Type B pancreatic cell (in vitro differentiated cells): Measurements from ENCODE around the gene ADGRF5. TPM values are rescaled to one million over a fixed set of nuclear protein-coding genes. Genes with fewer than 3 reads are reported as not detected.

ENCODE experiments used
- DNase-seq: peaks from one replicate; pipeline ENCODE4 v3.0.0; 2021; ENCODE audit warnings: mixed read lengths; ENCODE audit not compliant: unreplicated experiment; ENCODE audit errors: extremely low spot score
- H3K27ac Mint-ChIP-seq: 2 replicates; pipeline ENCODE4 v1.8.0; 2021; ENCODE audit warnings: mild to moderate bottlenecking, mixed read lengths
- H3K27me3 Mint-ChIP-seq: 2 replicates; pipeline ENCODE4 v1.8.0; 2021; ENCODE audit warnings: mixed read lengths
- H3K36me3 Mint-ChIP-seq: 2 replicates; pipeline ENCODE4 v1.8.0; 2021; ENCODE audit warnings: mixed read lengths
- H3K4me1 Mint-ChIP-seq: one replicate; pipeline ENCODE4 v1.8.0; 2021; ENCODE audit warnings: mixed read lengths; ENCODE audit not compliant: unreplicated experiment
- H3K4me3 Mint-ChIP-seq: 2 replicates; pipeline ENCODE4 v1.8.0; 2021; ENCODE audit warnings: mild to moderate bottlenecking, mixed read lengths
- H3K9me3 Mint-ChIP-seq: 2 replicates; pipeline ENCODE4 v1.8.0; 2021; ENCODE audit warnings: mixed read lengths
- total RNA-seq: library from RNA; stranded (reverse); gene quantifications from 2 replicates; pipeline ENCODE4 v1.2.1, GENCODE V29; 2021; ENCODE audit warnings: low replicate concordance
- TF ChIP-seq, protein P1 (sequence below): fragments of 200-600 bp; sonication (generic); conservative IDR thresholded peaks from 2 replicates; pipeline ENCODE4 v1.5.0; 2021; ENCODE audit warnings: antibody characterized with exemption, mild to moderate bottlenecking

The ADGRF5 gene
- total RNA-seq, 1 donor from 2014 or later: 0.58 TPM

DNA sequence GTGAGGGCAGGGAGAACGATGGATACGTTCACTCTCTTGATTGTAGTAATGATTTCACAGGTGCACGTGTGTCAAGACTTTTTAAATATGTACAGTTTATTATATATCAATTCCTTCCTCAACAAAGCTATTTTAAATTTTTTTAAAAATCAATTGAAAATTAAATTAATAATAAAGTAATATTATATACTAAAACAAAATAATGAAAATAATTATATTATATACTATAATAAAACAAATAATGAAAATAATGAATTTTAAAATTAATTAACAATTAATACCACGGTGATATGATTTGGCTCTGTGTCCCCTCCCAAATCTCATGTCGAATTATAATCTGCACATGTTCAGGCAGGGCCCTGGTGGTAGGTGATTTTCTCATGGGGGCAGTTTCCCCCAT is 42.7 kb downstream of the ADGRF5 start:
- DNase-seq: no peak
- Mint-ChIP-seq H3K9me3 (no peaks in the 10 kb centered on the region), H3K4me1 (no peaks in the 10 kb centered on the region), H3K27me3 (peaks cover 4% of the 10 kb centered on the region), H3K4me3 (no peak overlapping the region), H3K27ac (no peak overlapping the region), H3K36me3 (no peaks in the 10 kb centered on the region)
- TF ChIP-seq, protein P1, sequence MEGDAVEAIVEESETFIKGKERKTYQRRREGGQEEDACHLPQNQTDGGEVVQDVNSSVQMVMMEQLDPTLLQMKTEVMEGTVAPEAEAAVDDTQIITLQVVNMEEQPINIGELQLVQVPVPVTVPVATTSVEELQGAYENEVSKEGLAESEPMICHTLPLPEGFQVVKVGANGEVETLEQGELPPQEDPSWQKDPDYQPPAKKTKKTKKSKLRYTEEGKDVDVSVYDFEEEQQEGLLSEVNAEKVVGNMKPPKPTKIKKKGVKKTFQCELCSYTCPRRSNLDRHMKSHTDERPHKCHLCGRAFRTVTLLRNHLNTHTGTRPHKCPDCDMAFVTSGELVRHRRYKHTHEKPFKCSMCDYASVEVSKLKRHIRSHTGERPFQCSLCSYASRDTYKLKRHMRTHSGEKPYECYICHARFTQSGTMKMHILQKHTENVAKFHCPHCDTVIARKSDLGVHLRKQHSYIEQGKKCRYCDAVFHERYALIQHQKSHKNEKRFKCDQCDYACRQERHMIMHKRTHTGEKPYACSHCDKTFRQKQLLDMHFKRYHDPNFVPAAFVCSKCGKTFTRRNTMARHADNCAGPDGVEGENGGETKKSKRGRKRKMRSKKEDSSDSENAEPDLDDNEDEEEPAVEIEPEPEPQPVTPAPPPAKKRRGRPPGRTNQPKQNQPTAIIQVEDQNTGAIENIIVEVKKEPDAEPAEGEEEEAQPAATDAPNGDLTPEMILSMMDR: no peak

DNA sequence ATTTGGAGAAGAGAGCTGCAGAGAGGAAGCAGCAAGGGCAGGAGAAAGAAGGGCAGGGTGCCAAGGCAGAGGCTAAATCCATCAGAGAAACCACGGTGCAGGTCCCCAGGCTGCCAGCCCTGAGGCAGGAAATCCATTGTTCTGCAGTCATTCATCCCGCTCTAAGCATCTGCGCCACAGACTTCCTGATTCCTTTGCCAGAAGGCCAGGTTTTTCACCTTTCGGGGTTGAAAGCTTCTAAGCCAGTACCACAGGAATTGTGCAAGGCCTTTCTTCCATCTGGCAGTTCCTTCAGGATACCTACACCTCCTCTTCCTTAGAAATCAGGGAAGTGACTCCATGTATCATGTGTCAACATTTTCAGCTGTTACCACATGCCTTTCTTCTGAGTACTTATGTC is 45.6 kb downstream of the ADGRF5 start:
- no peaks in the 10 kb centered on the region for H3K9me3 Mint-ChIP-seq
- TF ChIP-seq, protein P1: no peak
- H3K27ac Mint-ChIP-seq: no peak overlapping the region
- H3K27me3 Mint-ChIP-seq: no peaks in the 10 kb centered on the region
- H3K36me3 Mint-ChIP-seq: no peaks in the 10 kb centered on the region
- no peaks in the 10 kb centered on the region for H3K4me1 Mint-ChIP-seq
- H3K4me3 Mint-ChIP-seq: no peak overlapping the region
- no peak for DNase-seq

DNA sequence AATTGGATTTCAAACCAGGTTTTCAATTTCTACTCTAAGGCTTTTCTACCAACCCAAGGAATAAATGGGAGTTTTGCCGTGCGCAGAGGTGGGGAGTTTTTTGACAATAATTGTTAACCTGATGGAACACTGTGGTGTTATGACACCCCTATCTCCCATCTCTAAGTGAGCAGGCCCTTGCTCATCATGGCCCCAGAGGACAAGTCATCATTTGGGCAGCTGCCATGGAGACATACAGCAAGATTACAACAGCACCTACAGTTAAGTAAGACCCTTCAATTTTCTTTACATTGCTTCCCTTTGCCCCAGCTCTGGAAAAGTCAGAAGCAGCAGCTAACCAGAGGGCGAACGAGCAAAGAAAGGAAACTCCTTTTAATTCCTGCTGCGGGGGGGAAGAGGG is 54.3 kb downstream of the ADGRF5 start:
- no peaks in the 10 kb centered on the region for H3K9me3 Mint-ChIP-seq
- no peak overlapping the region for H3K4me3 Mint-ChIP-seq
- DNase-seq: no peak
- H3K27ac Mint-ChIP-seq: no peak overlapping the region
- no peaks in the 10 kb centered on the region for H3K4me1 Mint-ChIP-seq
- H3K27me3 Mint-ChIP-seq: no peaks in the 10 kb centered on the region
- TF ChIP-seq, protein P1: no peak
- H3K36me3 Mint-ChIP-seq: no peaks in the 10 kb centered on the region

DNA sequence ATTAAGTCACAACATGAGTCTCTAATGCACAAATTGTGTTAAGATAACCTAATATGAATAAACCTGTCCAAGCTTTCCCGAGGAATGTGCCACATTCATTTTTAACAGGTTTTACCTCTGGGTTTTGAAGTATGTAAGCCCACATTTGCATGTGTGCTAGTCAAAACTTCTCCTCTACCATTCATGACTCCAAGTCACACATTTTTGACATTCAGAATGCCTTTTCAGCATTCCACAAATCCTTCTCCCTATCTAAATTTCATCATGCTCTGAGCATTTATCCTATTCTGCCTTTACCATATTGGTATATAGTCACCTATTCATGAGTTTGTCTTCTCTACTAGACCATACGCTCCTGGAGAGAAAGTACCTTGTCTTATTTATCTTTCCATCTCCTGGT is 56.5 kb downstream of the ADGRF5 start:
- H3K36me3 Mint-ChIP-seq: no peaks in the 10 kb centered on the region

DNA sequence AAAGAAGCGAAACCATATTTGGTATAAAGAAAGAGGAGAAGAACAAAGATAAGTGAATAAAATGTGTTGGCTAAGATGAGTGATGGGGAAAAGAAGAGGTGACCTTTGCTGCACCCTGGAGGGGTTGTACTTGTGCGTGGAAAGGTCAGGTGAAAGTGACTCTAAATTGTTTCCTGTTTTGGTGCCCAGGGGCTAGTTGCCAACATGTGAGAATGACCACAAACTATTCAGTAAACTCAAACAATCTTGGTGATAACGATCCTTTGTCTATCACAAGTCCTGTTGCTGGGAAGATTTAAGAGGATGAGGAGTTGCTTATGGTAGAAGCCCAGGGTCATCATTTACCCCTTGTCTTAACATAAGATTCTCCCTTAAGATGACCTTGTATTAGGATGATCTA is 57.9 kb downstream of the ADGRF5 start:
- no peak for DNase-seq
- no peaks in the 10 kb centered on the region for H3K27me3 Mint-ChIP-seq
- H3K9me3 Mint-ChIP-seq: no peaks in the 10 kb centered on the region
- H3K4me3 Mint-ChIP-seq: no peak overlapping the region
- TF ChIP-seq, protein P1: no peak
- no peaks in the 10 kb centered on the region for H3K36me3 Mint-ChIP-seq
- no peaks in the 10 kb centered on the region for H3K4me1 Mint-ChIP-seq
- no peak overlapping the region for H3K27ac Mint-ChIP-seq

More for the DNA sequence above, 56.5 kb downstream of the ADGRF5 start:
- Mint-ChIP-seq H3K27ac (no peak overlapping the region), H3K4me1 (no peaks in the 10 kb centered on the region), H3K27me3 (no peaks in the 10 kb centered on the region), H3K4me3 (no peak overlapping the region), H3K9me3 (no peaks in the 10 kb centered on the region)
- TF ChIP-seq, protein P1: no peak
- DNase-seq: no peak

DNA sequence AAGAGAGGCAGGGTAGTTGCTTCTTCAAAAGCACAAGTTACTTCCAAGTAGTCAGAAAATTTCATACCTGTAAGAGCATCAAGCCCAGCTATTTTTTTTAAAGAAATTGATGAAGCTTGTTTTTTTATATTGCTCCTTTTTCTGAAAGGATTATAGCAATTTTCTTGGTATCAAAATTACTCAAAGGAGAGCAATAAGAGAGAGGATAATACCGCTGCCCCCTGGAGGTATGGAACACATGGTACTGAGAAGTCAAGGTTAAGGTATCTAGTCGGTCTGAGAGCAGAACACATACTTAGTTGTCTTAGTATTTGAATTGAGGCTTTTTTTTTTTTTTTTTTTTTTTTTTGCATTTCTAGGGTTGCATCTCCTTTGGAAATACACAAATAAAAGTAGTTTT is 59.4 kb downstream of the ADGRF5 start:
- no peak overlapping the region for H3K27ac Mint-ChIP-seq
- no peak overlapping the region for H3K4me3 Mint-ChIP-seq
- H3K9me3 Mint-ChIP-seq: no peaks in the 10 kb centered on the region
- DNase-seq: no peak
- H3K4me1 Mint-ChIP-seq: no peaks in the 10 kb centered on the region
- H3K27me3 Mint-ChIP-seq: no peaks in the 10 kb centered on the region
- H3K36me3 Mint-ChIP-seq: no peaks in the 10 kb centered on the region
- TF ChIP-seq, protein P1: peak; percentile 26
